Thoracic aorta (tissue), 2 donors: ENCODE measurements around the gene RTN4RL2. TPM values are rescaled to one million over a fixed set of nuclear protein-coding genes. Genes with fewer than 3 reads are reported as not detected.
A peak's percentile ranks its signal among the peaks of the same experiment; 100 is the strongest.

ENCODE experiments used
- ATAC-seq: fragments of 150-250 bp; one replicate; pipeline ENCODE4 v1.8.0; 2017; ENCODE audit warnings: low read depth; ENCODE audit not compliant: insufficient number of reproducible peaks, low FRiP score
- DNase-seq: peaks from one replicate; pipeline ENCODE4 v3.0.0-alpha.2; 2020; ENCODE audit warnings: low spot score
- H3K27ac ChIP-seq, 2 donors: fragments of 200-600 bp; sonication (generic); 1 replicate in 1 of 2; 2 replicates in 1 of 2; pipeline ENCODE4 v1.5.1; 2016; ENCODE audit warnings: mild to moderate bottlenecking in 2 of 2, moderate library complexity in 2 of 2
- H3K27me3 ChIP-seq: fragments of 200-600 bp; sonication (generic); replicated peaks from 2 replicates; pipeline ENCODE4 v1.6.0; 2016; ENCODE audit warnings: mild to moderate bottlenecking; ENCODE audit not compliant: insufficient read depth
- H3K36me3 ChIP-seq: fragments of 200-600 bp; sonication (generic); one replicate; pipeline ENCODE4 v1.5.1; 2016
- H3K4me1 ChIP-seq, 2 donors: fragments of 200-600 bp; sonication (generic); 1 replicate in 1 of 2; 2 replicates in 1 of 2; pipeline versions ENCODE4 v1.5.1 to v1.6.0; 2016; ENCODE audit warnings: low read depth in 2 of 2, mild to moderate bottlenecking in 1 of 2; ENCODE audit not compliant: control insufficient read depth in 1 of 2
- H3K4me3 ChIP-seq: fragments of 200-600 bp; sonication (generic); 2 replicates; pipeline ENCODE4 v1.5.1; 2016; ENCODE audit warnings: mild to moderate bottlenecking
- H3K9me3 ChIP-seq: fragments of 200-600 bp; sonication (generic); 2 replicates; pipeline ENCODE4 v1.5.1; 2016
- total RNA-seq, 2 donors: library from RNA; depleted of rRNA; stranded (reverse); fragments of >200 nt; gene quantifications; one replicate each; pipeline versions ENCODE4 v1.1.0 to v1.2.3, GENCODE V29; 2016
- TF ChIP-seq, protein P1 (sequence below): fragments of 200-600 bp; sonication (generic); IDR thresholded peaks from one replicate; pipeline ENCODE4 v1.5.1; 2019; ENCODE audit warnings: antibody characterized with exemption

Gene RTN4RL2
- total RNA-seq, 2 donors from 2014 or later = 0.35 TPM; not detected in 1

DNA sequence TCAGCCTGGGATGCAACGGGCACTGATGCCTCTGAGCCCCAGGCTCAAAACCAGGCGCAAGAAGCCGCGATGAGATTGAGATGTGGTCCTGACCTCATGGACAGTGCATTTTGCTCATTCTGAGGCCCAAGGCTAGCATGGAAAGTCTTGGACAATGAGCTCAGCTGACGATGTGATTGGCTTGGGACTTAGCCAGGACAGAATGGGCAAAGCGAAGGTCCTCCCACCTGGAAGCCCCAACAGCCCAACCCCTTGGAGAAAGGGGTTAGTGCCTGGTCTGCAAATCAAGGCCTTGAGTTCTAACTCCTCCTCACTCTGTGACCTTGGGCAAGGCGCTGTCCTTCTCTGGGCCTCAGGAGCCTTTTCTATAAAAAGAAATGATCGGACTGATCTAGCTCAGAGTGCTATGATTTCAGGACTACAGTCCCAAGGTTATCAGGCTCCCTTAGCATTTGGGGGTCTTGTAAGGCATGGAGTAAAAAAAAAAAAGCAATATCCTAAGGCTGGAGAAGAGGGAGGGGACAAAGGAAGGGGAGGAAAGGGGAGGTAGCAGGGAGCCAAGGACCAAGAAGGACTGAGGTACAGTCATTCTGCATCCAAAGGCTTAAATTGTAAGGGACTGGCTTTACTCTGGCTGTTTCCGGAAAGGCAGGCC is 36.1 kb upstream of the RTN4RL2 start:
- Histone ChIP-seq H3K9me3 (no peaks in the 10 kb centered on the region), H3K27me3 (no peaks in the 10 kb centered on the region), H3K27ac (peak overlapping the region; percentile 98 to 99), H3K4me1 (peaks cover 41 to 49% of the 10 kb centered on the region in 2 donors), H3K4me3 (peak overlapping the region; percentile 73), H3K36me3 (peaks cover 9% of the 10 kb centered on the region)
- TF ChIP-seq, protein P1, sequence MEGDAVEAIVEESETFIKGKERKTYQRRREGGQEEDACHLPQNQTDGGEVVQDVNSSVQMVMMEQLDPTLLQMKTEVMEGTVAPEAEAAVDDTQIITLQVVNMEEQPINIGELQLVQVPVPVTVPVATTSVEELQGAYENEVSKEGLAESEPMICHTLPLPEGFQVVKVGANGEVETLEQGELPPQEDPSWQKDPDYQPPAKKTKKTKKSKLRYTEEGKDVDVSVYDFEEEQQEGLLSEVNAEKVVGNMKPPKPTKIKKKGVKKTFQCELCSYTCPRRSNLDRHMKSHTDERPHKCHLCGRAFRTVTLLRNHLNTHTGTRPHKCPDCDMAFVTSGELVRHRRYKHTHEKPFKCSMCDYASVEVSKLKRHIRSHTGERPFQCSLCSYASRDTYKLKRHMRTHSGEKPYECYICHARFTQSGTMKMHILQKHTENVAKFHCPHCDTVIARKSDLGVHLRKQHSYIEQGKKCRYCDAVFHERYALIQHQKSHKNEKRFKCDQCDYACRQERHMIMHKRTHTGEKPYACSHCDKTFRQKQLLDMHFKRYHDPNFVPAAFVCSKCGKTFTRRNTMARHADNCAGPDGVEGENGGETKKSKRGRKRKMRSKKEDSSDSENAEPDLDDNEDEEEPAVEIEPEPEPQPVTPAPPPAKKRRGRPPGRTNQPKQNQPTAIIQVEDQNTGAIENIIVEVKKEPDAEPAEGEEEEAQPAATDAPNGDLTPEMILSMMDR = no peak
- no peak for ATAC-seq
- DNase-seq = no peak

DNA sequence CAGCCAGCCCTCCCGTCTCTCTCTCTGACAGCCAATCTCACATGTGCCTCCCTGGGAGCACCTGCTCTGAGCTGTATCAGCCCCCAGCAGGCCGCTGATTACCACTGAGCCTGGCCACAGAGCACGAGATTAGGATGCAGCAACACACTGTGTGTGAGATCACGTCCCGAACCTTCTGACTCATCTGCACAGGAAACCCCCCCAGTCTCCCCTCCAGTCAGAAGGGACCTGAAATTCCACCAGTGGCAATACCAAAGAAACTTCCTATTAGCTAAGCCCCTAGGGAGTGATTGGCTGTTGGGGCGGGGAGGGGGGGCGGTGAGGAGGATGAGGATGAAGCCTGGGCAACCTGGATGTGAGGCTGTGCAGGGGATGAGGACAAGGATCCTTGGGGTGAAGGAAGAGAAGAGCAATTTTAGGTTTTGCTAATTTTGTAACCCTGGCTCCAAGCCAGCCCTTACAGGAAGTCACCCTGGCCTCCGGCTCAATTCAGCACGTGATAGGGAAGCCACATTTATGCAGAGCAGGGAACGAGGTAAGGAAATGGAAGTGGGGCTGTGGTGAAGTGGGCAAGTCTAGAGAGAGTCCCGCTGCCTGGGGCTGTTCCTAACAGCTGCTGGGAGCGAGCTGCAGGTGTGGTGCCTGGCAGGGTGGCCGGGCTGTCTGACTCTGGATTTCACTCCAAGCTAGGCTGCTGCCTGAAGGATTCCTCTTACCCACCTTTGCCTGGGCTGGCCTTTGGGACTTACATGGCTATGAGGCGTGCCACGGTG is 35.4 kb upstream of the RTN4RL2 start:
- DNase-seq (peak; percentile 69), ATAC-seq (peak; percentile 76)
- H3K4me3 ChIP-seq = peak overlapping the region; percentile 73

DNA sequence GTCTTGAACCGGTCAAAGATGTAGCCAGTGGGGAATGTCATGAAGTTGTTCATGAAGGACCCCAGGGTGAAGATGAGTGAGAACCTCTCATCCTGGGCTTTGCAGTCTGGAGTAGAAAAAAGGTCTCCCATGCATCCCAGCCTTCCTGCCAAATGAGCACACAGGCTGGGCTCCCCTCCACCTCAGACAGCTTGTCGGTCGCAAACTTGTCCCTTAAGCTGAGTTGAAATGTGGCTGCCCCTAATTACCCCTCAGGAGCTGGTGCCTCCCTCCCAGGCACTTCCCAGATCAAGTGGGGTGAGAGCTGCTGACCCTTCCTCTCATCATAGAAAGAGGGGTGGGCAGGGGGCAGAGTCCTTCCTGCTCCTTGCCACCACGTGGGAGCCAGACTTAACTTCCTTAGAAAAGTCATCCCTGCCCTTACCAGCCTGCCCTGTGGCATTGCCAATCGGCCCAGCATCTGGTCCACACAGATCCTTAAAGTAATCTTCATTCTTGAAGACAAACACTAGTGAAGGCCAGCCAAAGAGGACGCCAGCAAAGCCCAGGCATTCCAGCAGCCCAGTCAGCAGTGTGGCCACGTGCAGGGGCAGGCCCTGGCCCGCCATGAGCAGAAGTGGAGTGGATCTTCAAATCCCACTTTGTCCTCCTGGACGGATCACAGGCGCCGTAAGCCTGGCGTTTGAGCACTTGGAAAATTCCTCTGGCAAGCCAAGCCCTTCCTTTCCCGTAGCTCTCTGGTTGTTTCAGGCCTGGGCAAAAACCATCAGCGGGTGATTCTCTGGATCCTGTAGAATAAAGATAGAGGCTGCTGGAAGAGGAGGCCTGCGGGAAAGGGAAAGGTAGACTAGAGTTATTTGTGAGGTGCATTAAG is 34.5 kb upstream of the RTN4RL2 start:
- Histone ChIP-seq H3K27ac (peak overlapping the region; percentile 98 to 99), H3K4me3 (peak overlapping the region; percentile 73), H3K9me3 (no peaks in the 10 kb centered on the region), H3K4me1 (peaks cover 41 to 49% of the 10 kb centered on the region in 2 donors), H3K36me3 (no peaks in the 10 kb centered on the region), H3K27me3 (no peaks in the 10 kb centered on the region)
- no peak for ATAC-seq
- no peak for DNase-seq
- TF ChIP-seq, protein P1 = no peak

More for the DNA sequence above, 35.4 kb upstream of the RTN4RL2 start:
- H3K27ac ChIP-seq = peak overlapping the region; percentile 98 to 99
- H3K9me3 ChIP-seq = no peaks in the 10 kb centered on the region
- TF ChIP-seq, protein P1 = no peak
- no peaks in the 10 kb centered on the region for H3K27me3 ChIP-seq
- peaks cover 41 to 49% of the 10 kb centered on the region in 2 donors for H3K4me1 ChIP-seq
- H3K36me3 ChIP-seq = peaks cover 8% of the 10 kb centered on the region

DNA sequence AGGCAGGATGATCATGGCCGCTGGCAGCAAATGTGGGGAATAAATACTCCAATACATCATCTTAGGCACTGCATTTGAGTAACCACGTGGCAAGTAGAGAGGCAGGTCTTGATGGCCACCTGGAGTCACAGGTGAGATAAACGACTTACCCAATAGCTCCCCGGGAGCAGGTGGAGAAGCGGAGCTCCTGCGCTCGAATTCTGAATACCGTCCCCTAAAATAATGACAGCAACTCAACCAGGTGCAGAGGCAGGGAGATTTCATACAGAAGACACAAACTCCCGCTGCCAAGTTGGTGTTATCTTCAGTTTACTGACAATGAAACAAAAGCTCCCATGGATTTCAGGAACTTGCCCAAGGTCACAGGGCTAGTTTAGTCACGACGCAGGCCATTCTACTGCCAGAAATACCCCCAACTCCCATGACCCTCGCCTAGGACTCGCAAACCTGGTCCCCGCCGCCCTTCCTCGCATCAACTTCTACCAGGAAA is 33.8 kb upstream of the RTN4RL2 start:
- DNase-seq (no peak), ATAC-seq (no peak)
- no peaks in the 10 kb centered on the region for H3K27me3 ChIP-seq
- H3K4me3 ChIP-seq = peak overlapping the region; percentile 73
- TF ChIP-seq, protein P1 = no peak
- H3K4me1 ChIP-seq = peaks cover 41 to 49% of the 10 kb centered on the region in 2 donors
- peak overlapping the region; percentile 98 to 99 for H3K27ac ChIP-seq
- H3K36me3 ChIP-seq = no peaks in the 10 kb centered on the region
- no peaks in the 10 kb centered on the region for H3K9me3 ChIP-seq
